K562 (cell line): ENCODE measurements around the gene CNKSR3. TPM values are rescaled to one million over a fixed set of nuclear protein-coding genes. Genes with fewer than 3 reads are reported as not detected.

ENCODE experiments used
- AFF1 ChIP-seq, 2 experiments: fragments of 450-650 bp; IDR thresholded peaks; 2 replicates each; pipeline ENCODE4 v1.6.1; 2018; ENCODE audit warnings: mild to moderate bottlenecking in 2 of 2, low read depth in 1 of 2; ENCODE audit not compliant: partially characterized antibody in 2 of 2
- BCLAF1 ChIP-seq, 2 experiments: fragments of 450-650 bp in 1 of 2; IDR thresholded peaks; 2 replicates each; pipeline ENCODE4 v1.6.1; 2011 to 2017; ENCODE audit warnings: low read depth in 2 of 2, antibody characterized with exemption in 1 of 2, borderline replicate concordance in 1 of 2, low read length in 1 of 2, mild to moderate bottlenecking in 1 of 2, mixed read lengths in 1 of 2; ENCODE audit not compliant: control insufficient read depth in 1 of 2
- ESRRA ChIP-seq: fragments of 450-650 bp; IDR thresholded peaks from 2 replicates; pipeline ENCODE4 v1.6.1; 2014; ENCODE audit warnings: low read depth, mild to moderate bottlenecking, moderate library complexity, borderline replicate concordance
- HDAC2 ChIP-seq: fragments of 450-650 bp; IDR thresholded peaks from 2 replicates; pipeline ENCODE4 v1.6.1; 2016; ENCODE audit warnings: mild to moderate bottlenecking
- HMGXB4 ChIP-seq: sonication (generic); formaldehyde crosslinking; IDR thresholded peaks from 2 replicates; pipeline ENCODE4 v1.8.1; 2023; ENCODE audit warnings: mild to moderate bottlenecking, missing genetic modification reagents
- JUN ChIP-seq, 2 experiments: sonication (generic) in 1 of 2; formaldehyde crosslinking in 1 of 2; IDR thresholded peaks; 2 replicates each; pipeline versions ENCODE4 v1.6.1 to v1.8.0; 2012 to 2022; ENCODE audit warnings: borderline replicate concordance in 2 of 2, mild to moderate bottlenecking in 2 of 2, improper control_type of control experiment in 1 of 2, low read depth in 1 of 2, low read length in 1 of 2, missing genetic modification reagents in 1 of 2
- NFATC3 ChIP-seq: fragments of 450-650 bp; IDR thresholded peaks from 2 replicates; pipeline ENCODE4 v1.6.1; 2017; ENCODE audit warnings: mild to moderate bottlenecking
- PHF8 ChIP-seq: fragments of 200-600 bp; sonication (generic); IDR thresholded peaks from 2 replicates; pipeline ENCODE4 v1.6.1; 2012; ENCODE audit warnings: mixed run types, mild to moderate bottlenecking, inconsistent platforms, low read length, moderate library complexity, borderline replicate concordance
- SUPT5H ChIP-seq: fragments of 450-650 bp; IDR thresholded peaks from 2 replicates; pipeline ENCODE4 v1.6.1; 2016
- TAL1 ChIP-seq: fragments of 450-650 bp; IDR thresholded peaks from 2 replicates; pipeline ENCODE4 v1.6.1; 2016; ENCODE audit warnings: mild to moderate bottlenecking
- THAP7 ChIP-seq: fragments of 250-450 bp; sonication (Bioruptor Pico); IDR thresholded peaks from 2 replicates; pipeline ENCODE4 v1.5.0; 2021
- TRIM28 ChIP-seq: fragments of 450-650 bp; IDR thresholded peaks from 2 replicates; pipeline ENCODE4 v1.6.1; 2017
- ZKSCAN3 ChIP-seq: fragments of 250-450 bp; sonication (Bioruptor Pico); IDR thresholded peaks from 2 replicates; pipeline ENCODE4 v1.4.0; 2020
- ZNF395 ChIP-seq: fragments of 200-800 bp; sonication (Bioruptor generic); IDR thresholded peaks from 2 replicates; pipeline ENCODE4 v1.6.1; 2017; ENCODE audit warnings: missing genetic modification characterization, missing compliant biosample characterization
- polyA plus RNA-seq, 8 experiments: library from polyadenylated mRNA; depleted of rRNA in 4 of 8; stranded (reverse) in 5 of 8; unstranded in 3 of 8; fragments of >200 nt; fragmentation: Nextera tagmentation in 2 of 8; fragmentation: Illumina TruSeq in 1 of 8; extraction: Ambion mirVana in 2 of 8; extraction: Trizol in 1 of 8; gene quantifications; 2 replicates each; pipeline versions ENCODE4 v1.2.1 to v1.2.3, GENCODE V29; 2011 to 2014; ENCODE audit warnings: inconsistent platforms in 1 of 8, missing spikeins in 1 of 8
- total RNA-seq, 7 experiments: library from RNA; depleted of rRNA in 6 of 7; stranded (reverse); fragments of >200 nt in 6 of 7; fragmentation: Illumina TruSeq in 2 of 7; extraction: Trizol in 2 of 7; gene quantifications; 2 replicates each; pipeline versions ENCODE4 v1.2.1 to v1.2.3, GENCODE V29; 2011 to 2021; ENCODE audit warnings: low replicate concordance in 1 of 7

The CNKSR3 gene
- total and polyA plus RNA-seq, 9 of the 15 experiments (the other 6 are each of a cell fraction or from before 2014, with no cell fraction given), result 4.5 to 29.6 (median 9.5) TPM

- no peak for TF ChIP-seq BCLAF1 (IDR thresholded peaks at IDR 0.05; ENCODE audit: borderline replicate concordance in 1 of 2, control insufficient read depth in 1 of 2, low read depth in 2 of 2, low read length in 1 of 2)
- TF ChIP-seq ZNF395 (CRISPR knock-in tag), result no peak
- no peak for TF ChIP-seq SUPT5H
- 0 out of 2 replicates have a peak, but pooled peaks have one; percentile 35 for TF ChIP-seq NFATC3
- TF ChIP-seq TRIM28, result no peak
- TF ChIP-seq THAP7, result no peak
- TF ChIP-seq ZKSCAN3, result no peak
- TF ChIP-seq AFF1 (IDR thresholded peaks at IDR 0.05; ENCODE audit: low read depth in 1 of 2, partially characterized antibody in 2 of 2), result no peak
- peak; percentile 57 for TF ChIP-seq TAL1
- peak; percentile 85 for TF ChIP-seq HDAC2
- TF ChIP-seq PHF8, result no peak
- peak; percentile 34; the same call in 1 of the 2 replicates for TF ChIP-seq ESRRA
- peak; percentile 25; the same call in 1 of the 2 replicates for TF ChIP-seq JUN (IDR thresholded peaks at IDR 0.05; ENCODE audit: borderline replicate concordance, low read depth, low read length)
- no peak for TF ChIP-seq JUN (CRISPR knock-in tag; IDR thresholded peaks at IDR 0.05; ENCODE audit: borderline replicate concordance)
- no peak for TF ChIP-seq HMGXB4
Measured at GRCh38 chr6:154520280-154520679, 9.8 kb upstream of the CNKSR3 start (continued).
